Suprapubic skin (tissue), 4 donors: ENCODE measurements around the gene RPS21.

Experiments
- CTCF ChIP-seq, 2 donors: fragments of 200-600 bp in 1 of 2; fragments of 450-650 bp in 1 of 2; sonication (generic) in 1 of 2; IDR thresholded peaks; one replicate each; pipeline ENCODE4 v1.5.1; 2016 to 2019; ENCODE audit warnings: antibody characterized with exemption in 2 of 2, mild to moderate bottlenecking in 1 of 2, moderate library complexity in 1 of 2
- POLR2A ChIP-seq, 2 donors: fragments of 450-650 bp; IDR thresholded peaks; one replicate each; pipeline ENCODE4 v1.6.1; 2017; ENCODE audit warnings: antibody characterized with exemption in 2 of 2, mild to moderate bottlenecking in 2 of 2, moderate library complexity in 2 of 2
- POLR2AphosphoS5 ChIP-seq, 3 donors: sonication (generic); formaldehyde crosslinking; IDR thresholded peaks; one replicate each; pipeline ENCODE4 v1.6.1; 2017; ENCODE audit warnings: antibody characterized with exemption in 3 of 3

- no peak for TF ChIP-seq CTCF (IDR thresholded peaks at IDR 0.05)
- TF ChIP-seq POLR2A (IDR thresholded peaks at IDR 0.05) = no peak
- TF ChIP-seq POLR2AphosphoS5 (IDR thresholded peaks at IDR 0.05) = no peak
Measured at GRCh38 chr20:62387219-62387913, 463 bp downstream of the RPS21 start.
